ENCODE results near the gene ACAD8. TPM values are rescaled to one million over a fixed set of nuclear protein-coding genes. Genes with fewer than 3 reads are reported as not detected.
"Not testable (repeated sequence)": the region's sequence is repeated elsewhere in the genome, so short reads cannot be mapped to it uniquely, and the experiment has no call there.

Gene ACAD8
- total RNA-seq, 4 donors from 2014 or later, result 26.0 to 35.1 (median 30.1) TPM

- H3K4me3 ChIP-seq, result peak overlapping the region in 3 of 4 donors; percentile 59 to 87 (median 84)
- no peak for DNase-seq (ENCODE audit: low spot score in 2 of 2)
- H3K9me3 ChIP-seq, result no peaks in the 10 kb centered on the region
- 61 to 64% methylated on average over 3 of the region's 3 CpGs for WGBS, 2 donors
- H3K36me3 ChIP-seq, result peaks cover 0 to 52% (median 11%) of the 10 kb centered on the region in 3 donors
- no peaks in the 10 kb centered on the region for H3K27me3 ChIP-seq
- H3K4me1 ChIP-seq, result peaks cover 0 to 36% (median 18%) of the 10 kb centered on the region in 4 donors
- H3K27ac ChIP-seq, result peak overlapping the region in 1 of 4 donors; percentile 83
- TF ChIP-seq CTCF (IDR thresholded peaks at IDR 0.05), result no peak
- TF ChIP-seq POLR2A (IDR thresholded peaks at IDR 0.05), result no peak
These were observed 1.2 kb downstream of the ACAD8 start for GRCh38 chr11:134254433-134255183.

- H3K9me3 ChIP-seq; DNase-seq (ENCODE audit: low spot score in 2 of 2); H3K4me3 ChIP-seq; H3K27me3 ChIP-seq; H3K27ac ChIP-seq: not testable (repeated sequence)
- Histone ChIP-seq H3K36me3 (peaks cover 0 to 52% (median 7%) of the 10 kb centered on the region in 3 donors), H3K4me1 (peaks cover 0 to 36% (median 18%) of the 10 kb centered on the region in 4 donors)
- WGBS, 2 donors, result 92% methylated on average over 5 of the region's 5 CpGs
These were observed 1.8 kb downstream of the ACAD8 start for GRCh38 chr11:134255184-134255561.

- Histone ChIP-seq H3K4me1 (peaks cover 0 to 28% (median 13%) of the 10 kb centered on the region in 4 donors), H3K27ac (no peak overlapping the region), H3K27me3 (no peaks in the 10 kb centered on the region), H3K4me3 (no peak overlapping the region), H3K36me3 (peaks cover 0 to 59% (median 5%) of the 10 kb centered on the region in 3 donors), H3K9me3 (no peaks in the 10 kb centered on the region)
- 87 to 94% methylated on average over 11 of the region's 11 CpGs for WGBS, 2 donors
- TF ChIP-seq CTCF (IDR thresholded peaks at IDR 0.05) (no peak), POLR2A (IDR thresholded peaks at IDR 0.05) (no peak), EP300 (IDR thresholded peaks at IDR 0.05) (no peak)
- DNase-seq (ENCODE audit: low spot score in 2 of 2), result no peak
These were observed 3.7 kb downstream of the ACAD8 start for GRCh38 chr11:134257101-134257500.

- Histone ChIP-seq H3K4me3 (no peak overlapping the region), H3K27ac (no peak overlapping the region), H3K27me3 (no peaks in the 10 kb centered on the region), H3K9me3 (no peaks in the 10 kb centered on the region), H3K4me1 (peaks cover 0 to 23% (median 8%) of the 10 kb centered on the region in 4 donors), H3K36me3 (peaks cover 0 to 74% (median 5%) of the 10 kb centered on the region in 3 donors)
- DNase-seq (ENCODE audit: low spot score in 2 of 2), result no peak
- TF ChIP-seq CTCF (IDR thresholded peaks at IDR 0.05) (no peak), EP300 (IDR thresholded peaks at IDR 0.05) (no peak), POLR2A (IDR thresholded peaks at IDR 0.05) (no peak)
- 86 to 87% methylated on average over 4 of the region's 4 CpGs for WGBS, 2 donors
These were observed 5.2 kb downstream of the ACAD8 start for GRCh38 chr11:134258577-134258976.

GRCh38 chr11:134260503-134260902, 7.1 kb downstream of the ACAD8 start:
- Histone ChIP-seq H3K9me3 (no peaks in the 10 kb centered on the region), H3K27ac (no peak overlapping the region), H3K27me3 (no peaks in the 10 kb centered on the region), H3K4me3 (no peak overlapping the region), H3K36me3 (peaks cover 0 to 89% (median 5%) of the 10 kb centered on the region in 3 donors), H3K4me1 (peaks cover 0 to 8% (median 0%) of the 10 kb centered on the region in 4 donors)
- DNase-seq (ENCODE audit: low spot score in 2 of 2), result no peak
- no peak for TF ChIP-seq EP300 (IDR thresholded peaks at IDR 0.05)
- no peak for TF ChIP-seq POLR2A (IDR thresholded peaks at IDR 0.05)
- TF ChIP-seq CTCF (IDR thresholded peaks at IDR 0.05), result no peak
